HG02588 (cell line): Measurements from ENCODE around the gene RAPGEF2.
"Not testable (repeated sequence)": the region's sequence is repeated elsewhere in the genome, so short reads cannot be mapped to it uniquely, and the experiment has no call there.

Experiments
- ATAC-seq: cut with Tn5 transposase; IDR thresholded peaks from one replicate; pipeline ENCODE4 v1.9.1; 2021; ENCODE audit warnings: mild to moderate bottlenecking, moderate library complexity; ENCODE audit not compliant: unreplicated experiment

RAPGEF2 gene, protein sequence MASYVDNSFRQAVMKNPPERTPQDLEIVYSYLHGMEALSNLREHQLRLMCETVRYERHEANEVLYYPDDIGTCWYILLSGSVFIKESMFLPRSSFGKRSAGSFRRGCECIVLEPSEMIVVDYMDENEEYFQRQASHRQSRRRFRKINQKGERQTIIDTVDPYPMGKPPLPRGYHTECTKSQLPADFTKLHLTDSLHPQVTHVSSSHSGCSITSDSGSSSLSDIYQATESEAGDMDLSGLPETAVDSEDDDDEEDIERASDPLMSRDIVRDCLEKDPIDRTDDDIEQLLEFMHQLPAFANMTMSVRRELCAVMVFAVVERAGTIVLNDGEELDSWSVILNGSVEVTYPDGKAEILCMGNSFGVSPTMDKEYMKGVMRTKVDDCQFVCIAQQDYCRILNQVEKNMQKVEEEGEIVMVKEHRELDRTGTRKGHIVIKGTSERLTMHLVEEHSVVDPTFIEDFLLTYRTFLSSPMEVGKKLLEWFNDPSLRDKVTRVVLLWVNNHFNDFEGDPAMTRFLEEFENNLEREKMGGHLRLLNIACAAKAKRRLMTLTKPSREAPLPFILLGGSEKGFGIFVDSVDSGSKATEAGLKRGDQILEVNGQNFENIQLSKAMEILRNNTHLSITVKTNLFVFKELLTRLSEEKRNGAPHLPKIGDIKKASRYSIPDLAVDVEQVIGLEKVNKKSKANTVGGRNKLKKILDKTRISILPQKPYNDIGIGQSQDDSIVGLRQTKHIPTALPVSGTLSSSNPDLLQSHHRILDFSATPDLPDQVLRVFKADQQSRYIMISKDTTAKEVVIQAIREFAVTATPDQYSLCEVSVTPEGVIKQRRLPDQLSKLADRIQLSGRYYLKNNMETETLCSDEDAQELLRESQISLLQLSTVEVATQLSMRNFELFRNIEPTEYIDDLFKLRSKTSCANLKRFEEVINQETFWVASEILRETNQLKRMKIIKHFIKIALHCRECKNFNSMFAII (N-terminal part only)

DNA sequence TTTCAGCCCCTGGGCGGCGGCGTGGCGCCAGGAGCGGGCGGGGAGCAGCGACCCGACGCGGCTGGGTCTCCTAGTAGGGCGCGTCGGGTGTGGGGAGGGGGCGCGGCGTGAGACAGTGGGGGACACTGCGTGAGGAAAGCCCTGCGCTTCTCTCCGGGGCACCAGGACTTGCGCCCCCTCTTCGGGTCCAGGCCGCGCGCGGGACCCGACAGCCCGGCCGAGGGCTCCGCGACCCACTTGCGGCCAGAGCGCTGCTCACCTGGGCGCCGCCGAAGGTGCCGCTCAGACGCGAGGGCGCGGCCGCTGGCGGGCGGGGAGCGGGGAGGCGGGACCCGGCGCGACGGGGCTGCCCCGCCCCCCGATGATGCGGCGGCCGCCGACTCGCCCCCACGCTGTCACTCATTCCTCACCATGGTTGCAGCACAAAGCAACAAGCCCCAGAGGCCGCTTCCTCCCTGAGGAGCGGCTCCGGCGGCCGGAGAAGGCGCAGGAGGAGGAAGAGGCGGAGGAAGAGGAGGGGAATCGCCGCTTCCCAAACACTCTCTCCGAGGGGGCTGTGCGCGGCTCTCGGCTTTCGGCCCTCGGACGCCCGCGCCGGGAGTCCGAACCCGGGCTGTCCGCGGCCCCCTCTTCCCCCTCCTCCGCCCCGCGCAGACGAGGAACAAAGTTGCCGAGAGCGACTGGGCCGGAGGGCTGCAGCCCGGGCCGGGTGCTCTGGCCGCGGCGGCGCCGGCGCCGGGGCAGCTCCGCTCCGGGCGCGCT is at the start of gene RAPGEF2:
TSS of gene RAPGEF2 (plus strand) at position 458 of the 762 bp plus-strand sequence. CDS start 1,084 bp downstream, outside the sequence.
- peak; percentile 85 for ATAC-seq

GRCh38 chr4:159055833-159056232 is 47.0 kb upstream of the RAPGEF2 start:
- ATAC-seq, result no peak

- ATAC-seq, result no peak
Observed at GRCh38 chr4:159060161-159060560, 42.7 kb upstream of the RAPGEF2 start.

GRCh38 chr4:159062381-159062780 is 40.5 kb upstream of the RAPGEF2 start:
- ATAC-seq, result no peak

GRCh38 chr4:159065513-159066240 is 37.2 kb upstream of the RAPGEF2 start:
- ATAC-seq, result no peak

GRCh38 chr4:159068139-159068538 is 34.7 kb upstream of the RAPGEF2 start:
- not testable (repeated sequence) for ATAC-seq

GRCh38 chr4:159069922-159070321 is 33.0 kb upstream of the RAPGEF2 start:
- ATAC-seq, result no peak

GRCh38 chr4:159070742-159071141 is 32.1 kb upstream of the RAPGEF2 start:
- ATAC-seq, result no peak

- no peak for ATAC-seq
Observed at GRCh38 chr4:159071178-159071968, 31.5 kb upstream of the RAPGEF2 start.

DNA sequence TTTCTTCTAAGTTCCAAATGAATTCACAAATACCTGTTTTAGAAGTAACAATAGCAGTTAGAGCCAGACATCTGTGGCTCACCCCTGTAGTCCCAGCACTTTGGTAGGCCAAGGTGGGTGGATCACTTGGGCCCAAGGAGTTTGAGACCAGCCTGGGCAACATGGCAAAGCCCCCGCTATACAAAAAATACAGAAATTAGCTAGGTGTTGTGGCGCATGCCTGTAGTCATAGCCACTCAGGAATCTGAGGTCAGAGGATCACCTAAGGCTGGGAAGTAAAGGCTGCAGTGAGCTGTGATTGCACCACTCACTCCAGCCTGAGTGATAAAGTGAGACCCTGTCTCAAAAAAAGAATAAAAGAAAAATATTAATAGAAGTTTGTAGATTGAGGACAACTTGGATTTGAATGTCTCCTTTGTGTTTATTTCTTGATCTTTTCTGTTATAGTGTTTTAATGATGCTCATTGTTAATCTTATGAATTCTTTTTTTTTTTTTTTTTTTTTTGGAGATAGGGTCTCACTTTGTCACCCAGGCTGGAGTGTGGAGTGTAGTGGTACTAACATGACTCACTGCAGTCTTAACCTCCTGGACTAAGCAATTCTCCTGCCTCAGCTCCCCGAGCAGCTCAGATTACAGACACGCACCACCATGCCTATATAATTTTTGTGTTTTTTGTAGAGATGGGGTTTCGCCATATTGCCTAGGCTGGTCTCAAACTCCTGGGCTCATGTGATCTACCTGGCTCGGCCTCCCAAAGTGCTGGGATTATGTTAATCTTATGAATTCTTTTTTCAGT is 30.7 kb upstream of the RAPGEF2 start:
- no peak for ATAC-seq

DNA sequence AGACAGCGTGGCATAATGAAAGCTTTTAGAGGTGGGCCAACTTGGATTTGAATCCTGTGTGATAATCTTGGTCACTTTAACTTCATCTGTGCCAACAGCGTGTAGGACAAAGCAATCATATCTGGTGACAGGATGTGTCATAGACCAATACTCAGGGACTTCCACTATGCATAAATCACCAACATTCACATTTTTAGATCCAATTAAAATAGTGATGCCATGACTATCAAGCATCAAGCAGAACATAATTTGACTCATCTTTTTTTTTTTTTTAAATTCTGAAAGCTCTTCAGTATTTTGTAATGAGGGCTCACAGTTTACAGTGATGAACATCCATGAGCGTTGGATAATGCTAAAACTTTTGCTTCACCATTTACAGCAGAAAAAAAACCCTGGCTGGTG is 27.3 kb upstream of the RAPGEF2 start:
- ATAC-seq, result no peak

GRCh38 chr4:159077018-159077417 is 25.9 kb upstream of the RAPGEF2 start:
- not testable (repeated sequence) for ATAC-seq

- ATAC-seq, result peak; percentile 94
Observed at GRCh38 chr4:159077702-159078495, 25.0 kb upstream of the RAPGEF2 start.

GRCh38 chr4:159079074-159079473 is 23.8 kb upstream of the RAPGEF2 start:
- ATAC-seq, result no peak

- ATAC-seq, result no peak
Observed at GRCh38 chr4:159086606-159087005, 16.3 kb upstream of the RAPGEF2 start.

- ATAC-seq, result no peak
Observed at GRCh38 chr4:159090255-159090654, 12.6 kb upstream of the RAPGEF2 start.

- ATAC-seq, result not testable (repeated sequence)
Observed at GRCh38 chr4:159094156-159094555, 8.7 kb upstream of the RAPGEF2 start.

DNA sequence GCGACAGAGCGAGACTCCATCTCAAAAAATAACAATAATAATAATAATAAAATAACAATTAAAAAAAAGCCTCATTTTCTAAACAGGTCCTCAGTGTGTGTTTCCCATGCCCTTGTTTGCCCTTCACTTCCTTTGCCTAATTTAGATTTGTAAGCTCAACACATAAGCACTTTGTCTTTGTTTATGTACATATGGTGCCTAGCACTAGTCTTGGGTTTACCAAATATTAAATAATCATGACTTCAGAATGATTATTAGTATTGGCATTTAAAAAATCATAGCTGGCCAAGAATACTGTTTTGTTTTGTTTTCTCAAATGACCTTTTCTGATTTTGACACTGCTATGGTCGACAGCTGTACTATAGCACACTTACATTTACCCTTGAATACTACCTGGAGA is 6.4 kb upstream of the RAPGEF2 start:
- ATAC-seq, result no peak
